ELF-1 (cell line): ENCODE data around the gene F7.

Experiments
- DNase-seq: peaks from one replicate; pipeline ENCODE4 v3.0.0-alpha.2; 2016; ENCODE audit warnings: low read depth, low spot score

The F7 gene

GRCh38 chr13:113138792-113139551, 33.4 kb downstream of the F7 start:
- DNase-seq: no peak

- no peak for DNase-seq
These were observed 34.0 kb downstream of the F7 start for GRCh38 chr13:113139577-113139976.

GRCh38 chr13:113140677-113141600, 35.3 kb downstream of the F7 start:
- DNase-seq: no peak

GRCh38 chr13:113141601-113141970, 36.0 kb downstream of the F7 start:
- no peak for DNase-seq

GRCh38 chr13:113142876-113143275, 37.3 kb downstream of the F7 start:
- no peak for DNase-seq

- DNase-seq: no peak
These were observed 38.1 kb downstream of the F7 start for GRCh38 chr13:113143466-113144254.

GRCh38 chr13:113144255-113144629, 38.7 kb downstream of the F7 start:
- no peak for DNase-seq

DNA sequence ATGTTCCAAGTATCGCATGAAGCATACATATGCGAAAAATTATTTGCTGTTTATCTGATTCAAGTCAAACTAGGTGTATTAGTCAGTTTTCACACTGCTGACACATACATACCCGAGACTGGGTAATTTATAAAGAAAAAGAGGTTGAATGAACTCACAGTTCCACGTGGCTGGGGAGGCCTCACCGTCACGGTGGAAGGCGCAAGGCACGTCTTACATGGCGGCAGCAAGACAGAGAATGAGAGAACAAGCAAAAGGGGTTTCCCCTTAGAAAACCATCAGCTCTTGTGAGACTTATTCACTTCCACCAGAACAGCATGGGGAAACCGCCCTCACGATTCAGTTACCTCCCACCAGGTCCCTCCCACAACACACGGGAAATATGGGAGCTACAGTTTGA, 39.9 kb downstream of the F7 start:
- no peak for DNase-seq

DNA sequence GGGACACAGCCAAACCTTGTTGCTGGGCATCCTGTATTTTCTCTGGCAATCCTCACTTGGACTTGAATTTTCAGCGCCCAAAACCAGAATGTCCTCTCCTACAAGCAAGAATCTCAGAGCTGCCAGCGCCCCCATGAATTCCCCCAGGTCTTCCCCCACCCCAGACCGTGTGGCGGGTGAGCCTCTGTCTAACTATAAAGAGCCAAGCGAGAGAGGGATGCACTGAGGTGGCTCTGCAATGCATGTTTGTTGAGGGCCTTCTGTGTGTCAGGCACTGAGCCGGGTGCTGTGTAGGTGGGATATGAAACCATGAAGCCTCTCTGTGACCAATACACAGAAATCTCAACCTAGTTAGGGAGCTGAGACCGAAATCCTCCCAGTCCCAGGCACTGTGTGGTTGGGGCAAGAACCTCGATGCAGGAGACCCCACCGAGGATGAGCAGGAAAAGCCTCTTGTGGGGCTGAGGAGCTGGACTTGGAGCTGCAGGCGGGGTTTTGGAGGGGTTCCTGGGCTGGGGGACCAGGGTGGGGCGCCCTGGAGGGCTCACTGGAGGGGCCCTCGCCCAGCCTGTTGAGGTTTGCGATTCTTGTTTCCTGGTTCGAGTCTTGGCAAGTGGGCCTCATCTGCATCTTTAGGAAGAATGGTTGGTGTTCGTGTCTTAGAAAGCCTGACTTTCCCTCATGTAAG, 40.5 kb downstream of the F7 start:
- no peak for DNase-seq

DNA sequence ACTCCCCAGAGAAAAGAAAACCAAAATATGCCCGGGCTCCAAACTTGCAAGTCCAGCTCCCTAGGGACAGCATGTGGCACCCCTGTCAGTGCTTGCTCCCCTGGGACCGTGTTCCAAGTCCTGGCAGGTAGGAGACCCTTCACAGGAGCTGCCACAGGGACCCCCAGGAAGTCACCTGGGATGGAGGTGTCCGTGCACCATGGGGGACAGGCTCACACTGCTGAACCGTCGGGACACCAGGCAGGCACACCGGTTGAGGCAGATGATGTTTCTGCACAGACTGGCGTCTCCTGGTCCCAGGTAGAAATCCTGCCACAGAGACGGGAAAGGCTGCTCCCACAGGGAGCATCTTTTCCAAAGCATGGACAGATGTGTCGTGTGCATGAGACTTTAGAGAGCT, 41.2 kb downstream of the F7 start:
- no peak for DNase-seq

- no peak for DNase-seq
These were observed 41.6 kb downstream of the F7 start for GRCh38 chr13:113147206-113147605.

GRCh38 chr13:113148407-113148806, 42.8 kb downstream of the F7 start:
- DNase-seq: no peak

GRCh38 chr13:113148940-113149503, 43.4 kb downstream of the F7 start:
- DNase-seq: no peak

DNA sequence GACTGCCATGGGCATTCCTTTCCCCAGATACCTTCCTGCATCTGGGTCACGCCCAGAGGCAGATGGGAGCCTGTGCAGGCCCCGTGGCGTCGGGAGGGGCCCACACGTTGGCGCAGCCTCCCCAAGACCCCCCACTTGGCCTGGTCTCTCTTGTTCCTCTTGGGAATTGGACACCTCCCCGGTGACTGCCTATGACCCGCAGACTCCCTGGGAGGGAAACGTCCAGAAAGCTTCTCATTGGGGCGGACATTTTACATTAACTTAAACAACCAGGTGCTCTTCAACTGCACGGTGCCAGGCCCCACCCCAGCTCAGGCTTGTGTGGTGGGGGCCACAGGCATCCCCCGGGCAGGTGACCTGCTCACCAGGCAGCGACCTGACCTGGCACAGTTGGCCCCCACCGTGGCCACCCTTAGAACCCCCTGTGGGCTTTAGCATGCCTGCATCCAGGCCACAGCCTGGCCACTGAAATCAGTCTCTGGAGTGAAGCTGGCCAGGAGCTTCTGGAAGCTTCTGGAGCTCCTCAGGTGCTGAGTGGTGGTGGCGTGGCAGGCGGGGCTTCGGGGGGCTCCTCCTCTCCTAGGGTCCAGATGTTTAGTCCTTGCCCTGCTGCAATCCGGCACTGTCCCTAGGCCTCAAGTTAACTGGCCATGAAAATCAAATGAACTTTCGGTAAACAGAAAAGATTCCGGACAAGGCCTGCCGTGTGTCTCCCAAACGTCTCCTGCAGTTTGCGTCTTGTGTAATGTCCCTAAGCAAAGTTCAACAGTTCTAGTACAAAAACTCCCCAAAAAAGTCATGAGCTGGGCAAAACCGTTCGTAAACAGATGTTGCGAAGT, 44.3 kb downstream of the F7 start:
- no peak for DNase-seq

GRCh38 chr13:113150550-113151365, 45.2 kb downstream of the F7 start:
- no peak for DNase-seq

GRCh38 chr13:113151745-113152690, 46.4 kb downstream of the F7 start:
- DNase-seq: no peak

DNA sequence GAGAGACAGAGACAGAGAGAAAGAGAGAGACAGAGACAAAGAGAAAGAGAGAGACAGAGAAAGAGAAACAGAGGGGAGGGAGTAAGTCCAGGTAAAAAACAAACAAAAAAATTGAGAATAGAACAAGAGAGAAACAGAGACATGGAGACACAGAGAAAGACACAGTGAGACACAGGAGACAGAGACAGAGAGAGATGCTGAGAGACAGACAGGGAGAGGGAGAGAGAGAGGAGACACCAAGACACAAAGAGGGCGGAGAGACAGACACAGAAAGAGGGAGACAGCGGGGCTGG, 47.0 kb downstream of the F7 start:
- DNase-seq: no peak

- DNase-seq: peak; percentile 75
These were observed 47.6 kb downstream of the F7 start for GRCh38 chr13:113152984-113153809.
